ENCODE data around the gene CDK14.

CDK14 gene

GRCh38 chr7:91051966-91052365, 455.8 kb downstream of the CDK14 start:
- no peaks in the 10 kb centered on the region for H3K9me2 ChIP-seq (replicated peaks; ENCODE audit: low read depth, low read length)
- no peak overlapping the region for H3K4me3 ChIP-seq (ENCODE audit: low read length, poor library complexity, severe bottlenecking)
- H3K79me2 ChIP-seq (ENCODE audit: insufficient read depth, low read length), result no peaks in the 10 kb centered on the region
- no peaks in the 10 kb centered on the region for H4K20me1 ChIP-seq (ENCODE audit: insufficient read depth, low read length, poor library complexity, severe bottlenecking)
- H3K36me3 ChIP-seq (ENCODE audit: insufficient read depth, low read length), result no peaks in the 10 kb centered on the region
- H3F3A ChIP-seq (ENCODE audit: low read depth), result no peaks in the 10 kb centered on the region
- no peaks in the 10 kb centered on the region for H3K9me3 ChIP-seq (ENCODE audit: insufficient read depth, low read depth, low read length)
- H3K27me3 ChIP-seq (ENCODE audit: insufficient read depth, low read length, poor library complexity, severe bottlenecking), result no peaks in the 10 kb centered on the region
- no peak for TF ChIP-seq EZH2phosphoT487 (IDR thresholded peaks at IDR 0.05; ENCODE audit: borderline replicate concordance)
- no peak for TF ChIP-seq CTCF (conservative IDR thresholded peaks at IDR 0.05; ENCODE audit: low read length)
- no peak overlapping the region for H3K9ac ChIP-seq (ENCODE audit: low read depth, low read length, poor library complexity, severe bottlenecking)
- no peak overlapping the region for H2AFZ ChIP-seq (ENCODE audit: low read length)
- H3K4me2 ChIP-seq (ENCODE audit: low read depth, low read length, poor library complexity, severe bottlenecking), result no peak overlapping the region
- no peaks in the 10 kb centered on the region for H3K4me1 ChIP-seq (ENCODE audit: insufficient read depth, low read length, poor library complexity, severe bottlenecking)

- Histone ChIP-seq H3K4me2 (ENCODE audit: low read depth, low read length, poor library complexity, severe bottlenecking) (no peak overlapping the region), H3F3A (ENCODE audit: low read depth) (no peaks in the 10 kb centered on the region), H3K9me2 (replicated peaks; ENCODE audit: low read depth, low read length) (no peaks in the 10 kb centered on the region)
These were observed 458.3 kb downstream of the CDK14 start for GRCh38 chr7:91054374-91054773.

GRCh38 chr7:91055219-91055618, 459.1 kb downstream of the CDK14 start:
- no peaks in the 10 kb centered on the region for H3K36me3 ChIP-seq (ENCODE audit: insufficient read depth, low read length)
- no peak overlapping the region for H3K4me2 ChIP-seq (ENCODE audit: low read depth, low read length, poor library complexity, severe bottlenecking)
- no peaks in the 10 kb centered on the region for H3K4me1 ChIP-seq (ENCODE audit: insufficient read depth, low read length, poor library complexity, severe bottlenecking)
- H3K27me3 ChIP-seq (ENCODE audit: insufficient read depth, low read length, poor library complexity, severe bottlenecking), result no peaks in the 10 kb centered on the region
- H3K9me3 ChIP-seq (ENCODE audit: insufficient read depth, low read depth, low read length), result no peaks in the 10 kb centered on the region
- H3K9me2 ChIP-seq (replicated peaks; ENCODE audit: low read depth, low read length), result no peaks in the 10 kb centered on the region
- peak; percentile 21 for TF ChIP-seq CTCF (conservative IDR thresholded peaks at IDR 0.05; ENCODE audit: low read length)
- no peak for TF ChIP-seq EZH2phosphoT487 (IDR thresholded peaks at IDR 0.05; ENCODE audit: borderline replicate concordance)
- no peaks in the 10 kb centered on the region for H4K20me1 ChIP-seq (ENCODE audit: insufficient read depth, low read length, poor library complexity, severe bottlenecking)
- H3K79me2 ChIP-seq (ENCODE audit: insufficient read depth, low read length), result no peaks in the 10 kb centered on the region
- H2AFZ ChIP-seq (ENCODE audit: low read length), result no peak overlapping the region
- H3K4me3 ChIP-seq (ENCODE audit: low read length, poor library complexity, severe bottlenecking), result no peak overlapping the region
- no peaks in the 10 kb centered on the region for H3F3A ChIP-seq (ENCODE audit: low read depth)
- no peak overlapping the region for H3K9ac ChIP-seq (ENCODE audit: low read depth, low read length, poor library complexity, severe bottlenecking)

More at GRCh38 chr7:91054374-91054773, 458.3 kb downstream of the CDK14 start:
- no peaks in the 10 kb centered on the region for H3K27me3 ChIP-seq (ENCODE audit: insufficient read depth, low read length, poor library complexity, severe bottlenecking)
- no peaks in the 10 kb centered on the region for H3K79me2 ChIP-seq (ENCODE audit: insufficient read depth, low read length)
- H3K9ac ChIP-seq (ENCODE audit: low read depth, low read length, poor library complexity, severe bottlenecking), result no peak overlapping the region
- no peak overlapping the region for H3K4me3 ChIP-seq (ENCODE audit: low read length, poor library complexity, severe bottlenecking)
- H3K9me3 ChIP-seq (ENCODE audit: insufficient read depth, low read depth, low read length), result no peaks in the 10 kb centered on the region
- no peaks in the 10 kb centered on the region for H3K4me1 ChIP-seq (ENCODE audit: insufficient read depth, low read length, poor library complexity, severe bottlenecking)
- no peaks in the 10 kb centered on the region for H3K36me3 ChIP-seq (ENCODE audit: insufficient read depth, low read length)
- no peak for TF ChIP-seq EZH2phosphoT487 (IDR thresholded peaks at IDR 0.05; ENCODE audit: borderline replicate concordance)
- no peak for TF ChIP-seq CTCF (conservative IDR thresholded peaks at IDR 0.05; ENCODE audit: low read length)
- no peaks in the 10 kb centered on the region for H4K20me1 ChIP-seq (ENCODE audit: insufficient read depth, low read length, poor library complexity, severe bottlenecking)
- no peak overlapping the region for H2AFZ ChIP-seq (ENCODE audit: low read length)

Data from Loucy (cell line).